Measurements from ENCODE around the gene CRACR2B.

Gene CRACR2B

GRCh38 chr11:870127-870413, 42.4 kb downstream of the CRACR2B start:
- no peak for DNase-seq

DNA sequence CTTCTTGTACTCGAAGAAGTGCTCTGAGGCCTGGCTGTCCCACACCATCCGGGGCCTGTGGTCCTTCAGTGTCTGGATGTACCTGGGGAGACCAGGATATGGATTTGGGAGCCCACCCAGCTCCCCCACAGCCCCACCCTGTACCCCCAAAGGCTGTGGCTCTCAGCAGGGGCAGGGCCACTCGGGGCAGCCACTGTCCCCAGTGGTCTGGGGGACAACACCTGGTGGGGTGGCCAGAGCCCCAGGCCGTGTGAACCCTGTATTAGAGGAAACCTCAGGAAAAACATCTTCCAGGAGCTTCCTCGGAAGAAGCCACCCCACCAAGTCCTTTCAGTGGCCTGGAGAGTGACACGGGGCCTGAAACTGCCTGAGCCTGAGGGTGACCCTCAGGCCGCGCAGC, 42.7 kb downstream of the CRACR2B start:
- DNase-seq: no peak

GRCh38 chr11:871472-871871, 43.8 kb downstream of the CRACR2B start:
- DNase-seq: no peak

DNA sequence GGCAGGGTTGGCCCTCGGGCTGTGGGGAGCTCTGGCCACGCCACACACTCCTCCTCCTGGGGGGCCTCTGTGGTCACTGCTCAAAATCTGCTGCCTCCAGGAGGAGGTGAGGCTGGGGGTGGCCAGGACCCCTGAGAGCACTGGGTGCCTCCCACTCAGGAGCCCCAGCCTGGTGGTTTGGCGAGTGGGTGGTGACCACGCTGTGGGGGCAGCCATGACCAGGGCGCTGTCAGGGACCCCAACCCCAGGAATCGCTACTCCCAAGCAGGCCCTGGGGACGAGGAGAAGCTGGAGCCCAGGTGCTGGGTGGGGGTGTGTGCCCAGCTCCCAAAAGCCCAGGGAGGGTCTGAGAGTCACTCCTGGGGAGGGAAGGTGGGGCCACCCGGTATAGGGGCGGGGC, 45.1 kb downstream of the CRACR2B start:
- no peak for DNase-seq

GRCh38 chr11:873706-874105, 46.0 kb downstream of the CRACR2B start:
- DNase-seq: no peak

DNA sequence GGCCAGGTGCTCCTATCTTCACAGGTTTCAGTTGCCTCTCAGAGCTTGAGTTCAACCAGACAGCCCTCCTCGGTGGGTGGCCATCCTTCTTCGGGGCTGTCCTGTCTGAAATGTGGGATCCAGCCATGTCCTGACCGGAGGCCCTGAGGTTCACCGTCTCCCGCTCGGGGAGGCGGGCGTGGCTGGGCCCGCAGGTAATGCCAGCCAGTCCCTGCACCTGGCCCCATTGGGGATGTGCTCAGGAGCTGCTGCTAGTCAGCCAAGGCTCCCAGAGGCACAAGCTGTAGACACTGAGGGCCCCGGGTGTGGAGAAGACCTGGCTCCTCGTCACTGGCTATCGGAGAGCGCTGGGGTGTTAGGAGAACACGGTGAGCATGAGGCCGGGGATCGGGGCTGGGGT, 47.5 kb downstream of the CRACR2B start:
- no peak for DNase-seq

DNA sequence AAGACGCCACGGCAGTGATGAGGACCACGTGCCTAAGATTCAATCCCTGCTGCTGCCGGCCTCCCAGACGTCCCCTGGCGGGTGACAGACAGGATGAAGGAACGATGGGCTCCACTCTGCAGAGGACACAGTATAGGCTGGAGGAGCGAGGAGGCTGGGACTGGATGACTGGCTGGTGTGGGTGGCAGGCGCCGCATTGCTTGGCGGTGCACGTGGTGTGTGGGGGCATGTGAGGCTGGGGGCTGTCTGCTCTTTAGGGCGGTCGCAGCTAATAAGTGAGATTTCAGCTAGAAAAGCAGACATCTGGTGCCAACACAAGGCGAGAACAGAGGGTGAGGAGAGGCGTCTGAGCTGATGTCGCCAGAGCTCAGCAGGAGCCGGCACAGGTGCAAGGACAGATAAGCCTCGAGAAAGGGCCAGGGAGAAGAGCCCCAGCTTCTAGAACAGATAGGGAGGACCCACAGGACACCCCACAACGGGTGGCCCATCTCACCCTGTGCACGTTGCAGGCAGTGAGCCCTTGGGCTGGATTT, 48.1 kb downstream of the CRACR2B start:
- DNase-seq: no peak

GRCh38 chr11:876545-876944, 48.8 kb downstream of the CRACR2B start:
- DNase-seq: no peak

GRCh38 chr11:877565-877964, 49.8 kb downstream of the CRACR2B start:
- no peak for DNase-seq

GRCh38 chr11:880447-880846, 52.7 kb downstream of the CRACR2B start:
- no peak for DNase-seq

Data from CD4-positive, alpha-beta T cell treated with Interleukin-15 for 1 hour (primary cell).